Common myeloid progenitor, CD34-positive (primary cell): Measurements from ENCODE around the gene PDE12.
"Not testable (repeated sequence)": the region's sequence is repeated elsewhere in the genome, so short reads cannot be mapped to it uniquely, and the experiment has no call there.

Source experiments
- CTCF ChIA-PET: fragments of 350-600 bp; sonication (Branson Sonifier 250); formaldehyde crosslinking; loops from one replicate; lab custom pipeline; 2021; ENCODE audit warnings: antibody characterized with exemption; lab: Charles Lee
- POLR2A ChIA-PET: fragments of 350-600 bp; sonication (Branson Sonifier 250); formaldehyde crosslinking; loops from one replicate; lab custom pipeline; 2021; ENCODE audit warnings: antibody characterized with exemption; lab: Charles Lee
- DNase-seq, 3 donors: peaks; one replicate each; pipeline versions ENCODE4 v3.0.0 to v3.0.0-alpha.2; 2013
- H3K27ac ChIP-seq, 2 experiments: 1 replicate in 1 of 2; 2 replicates in 1 of 2; pipeline ENCODE4 v1.7.0; 2013; ENCODE audit warnings: inconsistent platforms in 2 of 2, low read length in 2 of 2, mild to moderate bottlenecking in 2 of 2, low read depth in 1 of 2, moderate library complexity in 1 of 2; ENCODE audit not compliant: severe bottlenecking in 2 of 2, insufficient read depth in 1 of 2, poor library complexity in 1 of 2
- H3K27me3 ChIP-seq, 5 experiments: replicated peaks in 2 of 5; 1 replicate in 3 of 5; 2 replicates in 2 of 5; pipeline versions ENCODE4 v1.6.1 to v1.7.0; 2013; ENCODE audit warnings: low read length in 4 of 5, mild to moderate bottlenecking in 2 of 5, moderate library complexity in 2 of 5, inconsistent platforms in 1 of 5; ENCODE audit not compliant: insufficient read depth in 5 of 5, control insufficient read depth in 4 of 5
- H3K36me3 ChIP-seq, 4 experiments: 1 replicate in 2 of 4; 2 replicates in 2 of 4; pipeline versions ENCODE4 v1.6.1 to v1.7.0; 2013; ENCODE audit warnings: low read length in 3 of 4, control low read depth in 1 of 4, mild to moderate bottlenecking in 1 of 4; ENCODE audit not compliant: control insufficient read depth in 4 of 4, insufficient read depth in 4 of 4
- H3K4me1 ChIP-seq, 4 experiments: 1 replicate in 3 of 4; 2 replicates in 1 of 4; pipeline versions ENCODE4 v1.6.1 to v1.7.1; 2013; ENCODE audit warnings: low read length in 3 of 4, mild to moderate bottlenecking in 3 of 4, control low read depth in 1 of 4, inconsistent platforms in 1 of 4, moderate library complexity in 1 of 4; ENCODE audit not compliant: control insufficient read depth in 4 of 4, insufficient read depth in 4 of 4; ENCODE audit errors: control extremely low read depth in 1 of 4
- H3K4me3 ChIP-seq, 7 experiments: 1 replicate in 4 of 7; 2 replicates in 3 of 7; pipeline versions ENCODE4 v1.5.1 to v1.7.0; 2013; ENCODE audit warnings: mild to moderate bottlenecking in 7 of 7, low read length in 6 of 7, moderate library complexity in 6 of 7, inconsistent platforms in 2 of 7, low read depth in 2 of 7, control low read depth in 1 of 7; ENCODE audit not compliant: insufficient read depth in 4 of 7, control insufficient read depth in 1 of 7; ENCODE audit errors: extremely low read depth in 1 of 7
- H3K9me3 ChIP-seq, 5 experiments: 1 replicate in 4 of 5; 2 replicates in 1 of 5; pipeline versions ENCODE4 v1.6.1 to v1.7.1; 2013; ENCODE audit warnings: low read length in 4 of 5, mild to moderate bottlenecking in 2 of 5, inconsistent platforms in 1 of 5, low read depth in 1 of 5, moderate library complexity in 1 of 5; ENCODE audit not compliant: control insufficient read depth in 4 of 5, insufficient read depth in 2 of 5; ENCODE audit errors: control extremely low read depth in 1 of 5
- WGBS: methylation state at CpG from one replicate; pipeline ENCODE4 v1.1.5; 2013; ENCODE audit not compliant: insufficient coverage; 5-methylcytosine and 5-hydroxymethylcytosine counted together

Gene PDE12

GRCh38 chr3:57605683-57606082 is 49.6 kb downstream of the PDE12 start:
- ChIA-PET POLR2A (no interaction called here), CTCF (no interaction called here)
- no peak for DNase-seq
- H3K4me3 ChIP-seq = no peak overlapping the region
- H3K9me3 ChIP-seq = peaks cover 0 to 22% (median 2%) of the 10 kb centered on the region in 5 experiments
- H3K27me3 ChIP-seq = no peaks in the 10 kb centered on the region
- H3K36me3 ChIP-seq = peaks cover 0 to 21% (median under 1%) of the 10 kb centered on the region in 4 experiments
- no peak overlapping the region for H3K27ac ChIP-seq
- no peaks in the 10 kb centered on the region for H3K4me1 ChIP-seq

DNA sequence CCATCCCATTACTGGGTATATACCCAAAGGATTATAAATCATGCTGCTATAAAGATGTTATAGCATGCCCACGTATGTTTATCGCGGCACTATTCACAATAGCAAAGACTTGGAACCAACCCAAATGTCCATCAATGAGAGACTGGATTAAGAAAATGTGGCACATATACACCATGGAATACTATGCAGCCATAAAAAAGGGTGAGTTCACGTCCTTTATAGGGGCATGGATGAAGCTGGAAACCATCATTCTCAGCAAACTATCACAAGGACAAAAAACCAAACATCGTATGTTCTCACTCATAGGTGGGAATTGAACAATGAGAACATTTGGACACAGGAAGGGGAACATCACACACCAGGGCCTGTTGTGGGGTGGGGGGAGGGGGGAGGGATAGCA is 55.8 kb downstream of the PDE12 start:
- CTCF ChIA-PET, H3K27me3 ChIP-seq, H3K4me3 ChIP-seq, H3K27ac ChIP-seq, H3K4me1 ChIP-seq, H3K36me3 ChIP-seq, H3K9me3 ChIP-seq, DNase-seq: not testable (repeated sequence)
- POLR2A ChIA-PET = interaction anchor here (0.7 kb wide), 1 partner anchor 67 kb away, joined by 5 read pairs; no protein-coding TSS in a partner anchor
- WGBS = no CpG with 5 or more reads among the region's 5 CpGs

- H3K4me3 ChIP-seq = no peak overlapping the region
- CTCF ChIA-PET = no interaction called here
- DNase-seq = no peak
- no peak overlapping the region for H3K27ac ChIP-seq
- H3K9me3 ChIP-seq = no peaks in the 10 kb centered on the region
- POLR2A ChIA-PET = no interaction called here
- no peaks in the 10 kb centered on the region for H3K36me3 ChIP-seq
- 43% methylated on average over 2 of the region's 3 CpGs for WGBS
- H3K27me3 ChIP-seq = no peaks in the 10 kb centered on the region
- no peaks in the 10 kb centered on the region for H3K4me1 ChIP-seq
Measured at GRCh38 chr3:57616233-57616632, 60.2 kb downstream of the PDE12 start.
